GM18951 (cell line): Measurements from ENCODE around the gene CACNB2.
"Not testable (repeated sequence)": the region's sequence is repeated elsewhere in the genome, so short reads cannot be mapped to it uniquely, and the experiment has no call there.

Source experiments
- POLR2A ChIP-seq: IDR thresholded peaks from 4 replicates; pipeline ENCODE4 v1.6.1; 2011; ENCODE audit warnings: mild to moderate bottlenecking; ENCODE audit not compliant: insufficient read length, insufficient read depth; ENCODE audit errors: extremely low read depth
- in situ Hi-C: fragments of 300-500 bp; cut with MboI; formaldehyde crosslinking; loops from one replicate; pipeline ENCODE4 v1.12.0; 2022; ENCODE audit warnings: low sequenced_read_pairs, mixed read lengths, inconsistent platforms; ENCODE audit not compliant: unreplicated experiment

CACNB2 gene

GRCh38 chr10:18133046-18133445, 7.2 kb upstream of the CACNB2 start:
- in situ Hi-C loops = no loop called here
- no peak for TF ChIP-seq POLR2A

- TF ChIP-seq POLR2A = no peak
- in situ Hi-C loops = no loop called here
Measured at GRCh38 chr10:18134509-18134908, 5.7 kb upstream of the CACNB2 start.

GRCh38 chr10:18134921-18135320, 5.3 kb upstream of the CACNB2 start:
- no peak for TF ChIP-seq POLR2A
- in situ Hi-C loops = no loop called here

- no peak for TF ChIP-seq POLR2A
- in situ Hi-C loops = no loop called here
Measured at GRCh38 chr10:18136073-18136791, 4.0 kb upstream of the CACNB2 start.

- in situ Hi-C loops = no loop called here
- TF ChIP-seq POLR2A = no peak
Measured at GRCh38 chr10:18137111-18137510, 3.1 kb upstream of the CACNB2 start.

- TF ChIP-seq POLR2A = no peak
Measured at GRCh38 chr10:18140957-18141845, 977 bp downstream of the CACNB2 start.

GRCh38 chr10:18142151-18142550, 1.9 kb downstream of the CACNB2 start:
- in situ Hi-C loops = no loop called here

More at GRCh38 chr10:18140957-18141845, 977 bp downstream of the CACNB2 start:
- in situ Hi-C loops = no loop called here

GRCh38 chr10:18144396-18144795, 4.2 kb downstream of the CACNB2 start:
- in situ Hi-C loops = no loop called here
- TF ChIP-seq POLR2A = no peak

More at GRCh38 chr10:18142151-18142550, 1.9 kb downstream of the CACNB2 start:
- TF ChIP-seq POLR2A = no peak

- no peak for TF ChIP-seq POLR2A
- in situ Hi-C loops = no loop called here
Measured at GRCh38 chr10:18144928-18145327, 4.7 kb downstream of the CACNB2 start.

GRCh38 chr10:18145652-18146051, 5.4 kb downstream of the CACNB2 start:
- TF ChIP-seq POLR2A = no peak
- in situ Hi-C loops = no loop called here

GRCh38 chr10:18149196-18149800, 9.1 kb downstream of the CACNB2 start:
- no peak for TF ChIP-seq POLR2A
- in situ Hi-C loops = no loop called here

- in situ Hi-C loops = no loop called here
- TF ChIP-seq POLR2A = no peak
Measured at GRCh38 chr10:18151356-18151890, 11.2 kb downstream of the CACNB2 start.

GRCh38 chr10:18153381-18153780, 13.2 kb downstream of the CACNB2 start:
- in situ Hi-C loops = not testable (repeated sequence)
